ENCODE results near the gene CD24. TPM values are rescaled to one million over a fixed set of nuclear protein-coding genes. Genes with fewer than 3 reads are reported as not detected.
"Not testable (repeated sequence)": the region's sequence is repeated elsewhere in the genome, so short reads cannot be mapped to it uniquely, and the experiment has no call there.

CD24 gene
- total RNA-seq, 1 donor from 2014 or later: 86.9 TPM

DNA sequence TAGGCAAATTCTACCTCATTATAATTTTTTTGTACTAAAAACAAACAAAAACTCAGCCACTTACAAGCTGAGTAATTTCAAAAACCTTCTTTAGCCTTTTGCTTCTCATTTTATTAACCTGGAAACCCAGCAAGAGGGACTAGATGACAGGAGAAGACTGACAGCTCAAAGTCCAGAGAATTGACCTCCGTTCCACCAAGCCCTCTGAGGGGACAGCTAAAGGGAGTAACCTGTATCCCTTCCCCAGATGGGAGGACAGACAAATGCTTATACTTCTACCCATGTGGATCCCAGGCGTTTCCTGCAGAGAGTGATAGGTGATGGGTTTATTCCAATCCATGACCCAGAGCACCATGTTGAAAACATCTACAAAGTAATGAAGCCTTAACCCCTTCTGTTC, 35.0 kb upstream of the CD24 start:
- Histone ChIP-seq H3K27ac (no peak overlapping the region), H3K27me3 (no peaks in the 10 kb centered on the region), H3K4me1 (no peaks in the 10 kb centered on the region), H3K36me3 (no peaks in the 10 kb centered on the region), H3K9me3 (no peaks in the 10 kb centered on the region), H3K4me3 (no peak overlapping the region)
- intact Hi-C loops (cut with DNase I): no loop called here
- no peak for TF ChIP-seq POLR2AphosphoS5 (IDR thresholded peaks at IDR 0.05; ENCODE audit: insufficient read depth in 1 of 2, low read depth in 1 of 2)
- TF ChIP-seq, protein P1, sequence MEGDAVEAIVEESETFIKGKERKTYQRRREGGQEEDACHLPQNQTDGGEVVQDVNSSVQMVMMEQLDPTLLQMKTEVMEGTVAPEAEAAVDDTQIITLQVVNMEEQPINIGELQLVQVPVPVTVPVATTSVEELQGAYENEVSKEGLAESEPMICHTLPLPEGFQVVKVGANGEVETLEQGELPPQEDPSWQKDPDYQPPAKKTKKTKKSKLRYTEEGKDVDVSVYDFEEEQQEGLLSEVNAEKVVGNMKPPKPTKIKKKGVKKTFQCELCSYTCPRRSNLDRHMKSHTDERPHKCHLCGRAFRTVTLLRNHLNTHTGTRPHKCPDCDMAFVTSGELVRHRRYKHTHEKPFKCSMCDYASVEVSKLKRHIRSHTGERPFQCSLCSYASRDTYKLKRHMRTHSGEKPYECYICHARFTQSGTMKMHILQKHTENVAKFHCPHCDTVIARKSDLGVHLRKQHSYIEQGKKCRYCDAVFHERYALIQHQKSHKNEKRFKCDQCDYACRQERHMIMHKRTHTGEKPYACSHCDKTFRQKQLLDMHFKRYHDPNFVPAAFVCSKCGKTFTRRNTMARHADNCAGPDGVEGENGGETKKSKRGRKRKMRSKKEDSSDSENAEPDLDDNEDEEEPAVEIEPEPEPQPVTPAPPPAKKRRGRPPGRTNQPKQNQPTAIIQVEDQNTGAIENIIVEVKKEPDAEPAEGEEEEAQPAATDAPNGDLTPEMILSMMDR (IDR thresholded peaks at IDR 0.05): no peak
- no peak for TF ChIP-seq POLR2A (IDR thresholded peaks at IDR 0.05)
- DNase-seq (ENCODE audit: extremely low spot score in 2 of 2): no peak

DNA sequence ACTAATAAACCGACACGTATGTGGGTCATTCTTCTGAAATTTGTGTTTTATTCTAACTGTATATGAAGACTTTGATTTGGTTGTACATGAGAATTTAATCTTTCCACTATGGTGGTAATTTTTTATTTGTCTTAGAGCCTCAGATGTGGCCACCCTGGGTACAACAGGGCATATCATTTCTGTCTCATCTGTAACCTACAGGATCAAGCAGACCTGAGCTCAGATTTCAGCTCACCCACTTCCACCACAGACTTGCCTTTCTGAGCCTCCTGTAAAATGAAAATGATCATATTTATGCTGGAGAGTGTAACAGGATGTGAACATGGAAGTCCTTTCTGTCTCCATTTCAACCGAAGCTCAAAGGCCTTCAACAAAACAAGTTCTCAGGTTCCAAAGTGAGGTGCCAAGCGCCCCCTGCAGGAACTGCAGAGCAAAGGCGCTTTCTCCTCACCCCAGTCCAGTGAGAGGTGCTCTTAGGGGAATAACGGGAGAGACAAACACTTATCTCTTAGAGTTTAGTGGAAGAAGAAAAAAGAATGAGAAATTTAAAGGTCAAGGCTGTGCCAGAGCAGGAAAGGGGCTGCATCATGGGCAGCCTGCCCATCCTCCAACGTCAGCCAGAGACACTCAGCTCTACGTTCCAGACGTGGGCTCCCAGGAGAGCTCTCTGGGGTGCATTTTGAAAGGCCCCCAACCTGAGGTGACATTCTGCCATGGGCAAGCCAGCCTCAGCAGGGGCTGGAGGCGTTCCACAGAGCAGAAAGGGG, 23.0 kb upstream of the CD24 start:
- Histone ChIP-seq H3K36me3 (no peaks in the 10 kb centered on the region), H3K4me3 (no peak overlapping the region), H3K9me3 (no peaks in the 10 kb centered on the region), H3K27me3 (no peaks in the 10 kb centered on the region), H3K4me1 (no peaks in the 10 kb centered on the region), H3K27ac (no peak overlapping the region)
- no peak for DNase-seq (ENCODE audit: extremely low spot score in 2 of 2)
- no peak for TF ChIP-seq POLR2A (IDR thresholded peaks at IDR 0.05)
- TF ChIP-seq, protein P1 (IDR thresholded peaks at IDR 0.05): peak in 1 of 3 experiments; percentile 22
- intact Hi-C loops (cut with DNase I): no loop called here

DNA sequence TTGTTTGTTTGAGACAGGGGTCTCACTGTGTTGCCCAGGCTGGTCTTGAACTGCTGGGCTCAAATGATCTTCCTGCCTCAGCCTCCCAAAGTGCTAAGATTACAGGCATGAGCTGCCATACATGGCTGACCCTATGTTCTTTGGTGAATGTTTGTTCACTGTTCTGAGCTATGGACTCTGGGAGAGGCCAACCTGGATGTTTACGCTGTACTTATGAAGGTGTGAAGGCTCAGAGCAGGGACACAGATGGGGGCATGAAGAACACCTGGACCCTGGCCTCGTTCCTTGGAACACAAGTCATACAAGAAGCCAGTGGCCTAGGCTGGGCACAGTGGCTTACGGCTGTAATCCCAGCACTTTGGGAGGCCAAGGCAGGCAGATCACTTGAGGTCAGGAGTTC, 21.1 kb upstream of the CD24 start:
- no peaks in the 10 kb centered on the region for H3K9me3 ChIP-seq
- intact Hi-C loops (cut with DNase I): no loop called here
- H3K4me3 ChIP-seq: no peak overlapping the region
- DNase-seq (ENCODE audit: extremely low spot score in 2 of 2): no peak
- no peaks in the 10 kb centered on the region for H3K4me1 ChIP-seq
- H3K36me3 ChIP-seq: no peaks in the 10 kb centered on the region
- no peak for TF ChIP-seq POLR2AphosphoS5 (IDR thresholded peaks at IDR 0.05; ENCODE audit: insufficient read depth in 1 of 2, low read depth in 1 of 2)
- TF ChIP-seq, protein P1 (IDR thresholded peaks at IDR 0.05): no peak
- TF ChIP-seq POLR2A (IDR thresholded peaks at IDR 0.05): no peak
- no peak overlapping the region for H3K27ac ChIP-seq
- no peaks in the 10 kb centered on the region for H3K27me3 ChIP-seq

DNA sequence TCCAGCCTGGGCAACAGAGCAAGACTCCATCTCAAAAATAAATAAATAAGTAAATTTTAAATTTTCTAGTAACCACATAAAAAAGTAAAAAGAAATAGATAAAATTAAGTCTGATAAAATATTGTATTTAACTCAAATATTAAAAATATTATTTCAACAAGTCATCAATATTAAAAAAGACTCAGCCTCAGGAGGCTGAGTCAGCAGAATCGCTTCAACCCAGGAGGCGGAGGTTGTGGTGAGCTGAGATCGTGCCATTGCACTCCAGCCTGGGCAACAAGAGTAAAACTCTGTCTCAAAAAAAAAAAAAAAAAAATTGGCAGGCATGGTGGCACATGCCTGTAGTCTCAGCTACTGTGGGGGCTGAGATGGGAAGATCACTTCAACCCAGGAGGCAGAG, 15.2 kb upstream of the CD24 start:
- DNase-seq (ENCODE audit: extremely low spot score in 2 of 2); H3K4me3 ChIP-seq; H3K27me3 ChIP-seq; H3K4me1 ChIP-seq; H3K36me3 ChIP-seq; H3K27ac ChIP-seq; H3K9me3 ChIP-seq; intact Hi-C loops (cut with DNase I): not testable (repeated sequence)

DNA sequence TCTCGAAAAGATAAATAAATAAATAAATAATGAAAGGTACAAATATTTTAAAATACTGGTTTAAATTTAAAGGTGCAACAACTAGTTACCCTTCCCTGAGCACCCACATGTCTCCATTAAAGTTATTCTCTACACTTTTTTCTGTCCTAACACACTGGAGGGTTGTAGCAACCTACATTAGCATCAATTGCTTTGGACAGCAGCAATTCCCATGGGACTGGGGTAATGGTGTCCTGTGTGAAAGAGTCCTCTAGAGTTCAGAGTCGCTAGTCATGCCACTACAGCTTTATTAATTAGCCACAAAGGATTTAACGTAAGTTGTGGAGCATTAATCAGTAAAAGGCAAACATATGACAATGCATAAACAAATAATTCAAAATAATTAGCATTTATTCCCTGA, 14.1 kb upstream of the CD24 start:
- Histone ChIP-seq H3K4me1 (no peaks in the 10 kb centered on the region), H3K9me3 (no peaks in the 10 kb centered on the region), H3K36me3 (no peaks in the 10 kb centered on the region), H3K27ac (no peak overlapping the region), H3K4me3 (no peak overlapping the region), H3K27me3 (no peaks in the 10 kb centered on the region)
- intact Hi-C loops (cut with DNase I): no loop called here
- no peak for DNase-seq (ENCODE audit: extremely low spot score in 2 of 2)
- TF ChIP-seq POLR2AphosphoS5 (IDR thresholded peaks at IDR 0.05; ENCODE audit: insufficient read depth in 1 of 2, low read depth in 1 of 2) (no peak), POLR2A (IDR thresholded peaks at IDR 0.05) (no peak)
- TF ChIP-seq, protein P1 (IDR thresholded peaks at IDR 0.05): no peak

Measured in vagina (tissue), 2 donors.